ENCODE measurements around the gene ANXA5. TPM values are rescaled to one million over a fixed set of nuclear protein-coding genes. Genes with fewer than 3 reads are reported as not detected.

Gene ANXA5
- total RNA-seq, 1 experiment from 2014 or later = 1,287 TPM

GRCh38 chr4:121717680-121718237 is 21.0 kb upstream of the ANXA5 start:
- in situ Hi-C loops (cut with HindIII; ENCODE audit: low pct_unique_long_range_greater_than_20kb, low sequenced_read_pairs) = no loop called here
- no peak for DNase-seq (ENCODE audit: low read depth, low spot score)

GRCh38 chr4:121714548-121714947 is 17.8 kb upstream of the ANXA5 start:
- in situ Hi-C loops (cut with HindIII; ENCODE audit: low pct_unique_long_range_greater_than_20kb, low sequenced_read_pairs) = no loop called here
- no peak for DNase-seq (ENCODE audit: low read depth, low spot score)

GRCh38 chr4:121712783-121713182 is 16.0 kb upstream of the ANXA5 start:
- in situ Hi-C loops (cut with HindIII; ENCODE audit: low pct_unique_long_range_greater_than_20kb, low sequenced_read_pairs) = no loop called here
- DNase-seq (ENCODE audit: low read depth, low spot score) = no peak

GRCh38 chr4:121712001-121712651 is 15.3 kb upstream of the ANXA5 start:
- DNase-seq (ENCODE audit: low read depth, low spot score) = no peak
- in situ Hi-C loops (cut with HindIII; ENCODE audit: low pct_unique_long_range_greater_than_20kb, low sequenced_read_pairs) = no loop called here

- in situ Hi-C loops (cut with HindIII; ENCODE audit: low pct_unique_long_range_greater_than_20kb, low sequenced_read_pairs) = no loop called here
- DNase-seq (ENCODE audit: low read depth, low spot score) = peak; percentile 81
Observed at GRCh38 chr4:121711263-121712000, 14.7 kb upstream of the ANXA5 start.

- in situ Hi-C loops (cut with HindIII; ENCODE audit: low pct_unique_long_range_greater_than_20kb, low sequenced_read_pairs) = no loop called here
- no peak for DNase-seq (ENCODE audit: low read depth, low spot score)
Observed at GRCh38 chr4:121709766-121710405, 13.1 kb upstream of the ANXA5 start.

GRCh38 chr4:121707344-121707743 is 10.6 kb upstream of the ANXA5 start:
- in situ Hi-C loops (cut with HindIII; ENCODE audit: low pct_unique_long_range_greater_than_20kb, low sequenced_read_pairs) = no loop called here

GRCh38 chr4:121706595-121707021 is 9.8 kb upstream of the ANXA5 start:
- in situ Hi-C loops (cut with HindIII; ENCODE audit: low pct_unique_long_range_greater_than_20kb, low sequenced_read_pairs) = no loop called here
- no peak for DNase-seq (ENCODE audit: low read depth, low spot score)

More at GRCh38 chr4:121707344-121707743, 10.6 kb upstream of the ANXA5 start:
- no peak for DNase-seq (ENCODE audit: low read depth, low spot score)

GRCh38 chr4:121705521-121705920 is 8.7 kb upstream of the ANXA5 start:
- DNase-seq (ENCODE audit: low read depth, low spot score) = no peak
- in situ Hi-C loops (cut with HindIII; ENCODE audit: low pct_unique_long_range_greater_than_20kb, low sequenced_read_pairs) = no loop called here

GRCh38 chr4:121702136-121702535 is 5.4 kb upstream of the ANXA5 start:
- in situ Hi-C loops (cut with HindIII; ENCODE audit: low pct_unique_long_range_greater_than_20kb, low sequenced_read_pairs) = no loop called here
- no peak for DNase-seq (ENCODE audit: low read depth, low spot score)

GRCh38 chr4:121701263-121701662 is 4.5 kb upstream of the ANXA5 start:
- in situ Hi-C loops (cut with HindIII; ENCODE audit: low pct_unique_long_range_greater_than_20kb, low sequenced_read_pairs) = no loop called here
- DNase-seq (ENCODE audit: low read depth, low spot score) = no peak

GRCh38 chr4:121698236-121698671 is 1.5 kb upstream of the ANXA5 start:
- peak; percentile 97 for DNase-seq (ENCODE audit: low read depth, low spot score)
- in situ Hi-C loops (cut with HindIII; ENCODE audit: low pct_unique_long_range_greater_than_20kb, low sequenced_read_pairs) = no loop called here

- no peak for DNase-seq (ENCODE audit: low read depth, low spot score)
- in situ Hi-C loops (cut with HindIII; ENCODE audit: low pct_unique_long_range_greater_than_20kb, low sequenced_read_pairs) = no loop called here
Observed at GRCh38 chr4:121697564-121697963, 784 bp upstream of the ANXA5 start.

- in situ Hi-C loops (cut with HindIII; ENCODE audit: low pct_unique_long_range_greater_than_20kb, low sequenced_read_pairs) = no loop called here
- peak; percentile 78 for DNase-seq (ENCODE audit: low read depth, low spot score)
Observed at GRCh38 chr4:121696170-121696580, 605 bp downstream of the ANXA5 start.

- in situ Hi-C loops (cut with HindIII; ENCODE audit: low pct_unique_long_range_greater_than_20kb, low sequenced_read_pairs) = no loop called here
- no peak for DNase-seq (ENCODE audit: low read depth, low spot score)
Observed at GRCh38 chr4:121693886-121694285, 2.9 kb downstream of the ANXA5 start.

- in situ Hi-C loops (cut with HindIII; ENCODE audit: low pct_unique_long_range_greater_than_20kb, low sequenced_read_pairs) = no loop called here
- DNase-seq (ENCODE audit: low read depth, low spot score) = no peak
Observed at GRCh38 chr4:121693450-121693849, 3.3 kb downstream of the ANXA5 start.

GRCh38 chr4:121692261-121692660 is 4.5 kb downstream of the ANXA5 start:
- in situ Hi-C loops (cut with HindIII; ENCODE audit: low pct_unique_long_range_greater_than_20kb, low sequenced_read_pairs) = no loop called here
- DNase-seq (ENCODE audit: low read depth, low spot score) = no peak

GRCh38 chr4:121690001-121690400 is 6.8 kb downstream of the ANXA5 start:
- DNase-seq (ENCODE audit: low read depth, low spot score) = no peak
- in situ Hi-C loops (cut with HindIII; ENCODE audit: low pct_unique_long_range_greater_than_20kb, low sequenced_read_pairs) = no loop called here

Measured in SK-MEL-5 (cell line).